ENCODE measurements around the gene ABITRAM. TPM values are rescaled to one million over a fixed set of nuclear protein-coding genes. Genes with fewer than 3 reads are reported as not detected.
"Not testable (repeated sequence)": the region's sequence is repeated elsewhere in the genome, so short reads cannot be mapped to it uniquely, and the experiment has no call there.

The ABITRAM gene
- total RNA-seq, 1 donor from 2014 or later = 18.4 TPM

DNA sequence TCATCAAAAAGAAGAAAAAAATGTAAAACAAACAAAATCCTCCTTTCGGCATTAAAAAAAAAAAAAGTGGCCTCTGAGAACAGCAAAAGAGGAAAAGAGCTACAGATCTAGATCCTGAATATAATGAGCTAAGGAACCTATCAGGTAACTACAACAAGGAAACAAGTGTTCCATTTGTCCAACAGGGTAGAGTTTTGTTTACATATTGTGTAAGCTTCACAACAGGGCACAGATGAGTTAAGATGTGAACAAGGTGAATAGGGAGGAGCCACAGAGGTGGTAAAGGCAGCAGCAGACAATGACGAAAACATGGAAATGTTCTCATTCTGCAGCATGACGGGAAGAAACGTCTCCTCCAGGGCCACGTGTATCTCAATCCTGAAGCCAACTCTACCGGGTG lies 14.7 kb upstream of the ABITRAM start:
- Histone ChIP-seq H3K4me3 (no peak overlapping the region), H3K27ac (replicated peaks) (no peak overlapping the region), H3K27me3 (ENCODE audit: low read depth) (no peaks in the 10 kb centered on the region), H3K9me3 (replicated peaks) (no peaks in the 10 kb centered on the region), H3K36me3 (peaks cover 90% of the 10 kb centered on the region), H3K4me1 (no peaks in the 10 kb centered on the region)
- no peak for DNase-seq
- TF ChIP-seq CTCF (IDR thresholded peaks at IDR 0.05; ENCODE audit: borderline replicate concordance) = no peak
- intact Hi-C loops (cut with micrococcal nuclease) = no loop called here

- DNase-seq; H3K27ac ChIP-seq (replicated peaks); H3K4me3 ChIP-seq; H3K27me3 ChIP-seq (ENCODE audit: low read depth); intact Hi-C loops (cut with micrococcal nuclease); H3K9me3 ChIP-seq (replicated peaks); H3K4me1 ChIP-seq: not testable (repeated sequence)
- peaks cover 90% of the 10 kb centered on the region for H3K36me3 ChIP-seq
These were observed 13.8 kb upstream of the ABITRAM start for GRCh38 chr9:108920401-108920800.

DNA sequence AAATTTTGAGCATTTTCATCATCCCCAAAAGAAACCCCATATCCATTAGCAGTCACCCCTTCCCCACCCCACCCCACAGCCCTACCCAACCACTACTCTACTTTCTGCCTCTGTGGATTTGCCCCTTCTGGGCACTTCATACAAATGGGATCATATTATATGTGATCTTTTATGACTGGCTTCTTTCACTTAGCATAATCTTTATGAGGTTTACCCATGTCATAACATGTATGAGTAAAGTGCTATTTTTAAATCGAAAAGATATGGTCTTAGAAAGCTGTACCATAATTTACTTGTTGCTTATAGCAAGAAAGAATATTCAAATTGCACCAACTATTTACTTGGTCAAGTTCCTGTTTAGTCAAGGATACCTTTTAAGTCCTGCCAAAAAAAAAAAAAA lies 13.0 kb upstream of the ABITRAM start:
- H3K27me3 ChIP-seq (ENCODE audit: low read depth) = no peaks in the 10 kb centered on the region
- no peak for TF ChIP-seq CTCF (IDR thresholded peaks at IDR 0.05; ENCODE audit: borderline replicate concordance)
- intact Hi-C loops (cut with micrococcal nuclease) = no loop called here

GRCh38 chr9:108924466-108924865 lies 9.7 kb upstream of the ABITRAM start:
- Histone ChIP-seq H3K9me3 (replicated peaks) (no peaks in the 10 kb centered on the region), H3K4me1 (no peaks in the 10 kb centered on the region), H3K36me3 (peaks cover 99% of the 10 kb centered on the region), H3K4me3 (no peak overlapping the region), H3K27me3 (ENCODE audit: low read depth) (no peaks in the 10 kb centered on the region), H3K27ac (replicated peaks) (no peak overlapping the region)
- intact Hi-C loops (cut with micrococcal nuclease) = no loop called here
- DNase-seq = no peak
- no peak for TF ChIP-seq CTCF (IDR thresholded peaks at IDR 0.05; ENCODE audit: borderline replicate concordance)

More for the DNA sequence above, 13.0 kb upstream of the ABITRAM start:
- H3K4me1 ChIP-seq = no peaks in the 10 kb centered on the region
- no peak overlapping the region for H3K27ac ChIP-seq (replicated peaks)
- H3K9me3 ChIP-seq (replicated peaks) = no peaks in the 10 kb centered on the region
- H3K36me3 ChIP-seq = peaks cover 90% of the 10 kb centered on the region
- no peak for DNase-seq
- H3K4me3 ChIP-seq = no peak overlapping the region

DNA sequence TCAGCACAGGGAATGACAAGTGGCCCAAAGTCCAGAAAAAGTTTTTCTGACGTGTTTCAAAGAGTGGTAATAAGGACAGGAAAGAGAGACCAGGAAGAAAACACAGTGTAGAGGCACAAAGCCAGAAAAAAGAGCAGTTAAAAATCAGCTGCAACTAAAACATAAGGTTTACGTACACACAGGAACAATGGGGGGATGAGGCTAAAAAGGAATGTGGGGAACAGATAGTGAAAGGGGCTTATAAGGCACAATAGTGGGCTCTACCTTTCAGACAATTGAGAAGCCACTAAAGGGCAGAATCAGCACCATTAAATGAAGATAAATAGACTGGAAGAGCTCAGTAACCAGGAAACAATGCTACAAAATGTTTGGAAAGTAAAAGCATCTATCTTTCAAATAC lies 5.8 kb upstream of the ABITRAM start:
- H3K27me3 ChIP-seq (ENCODE audit: low read depth) = no peaks in the 10 kb centered on the region
- peaks cover 74% of the 10 kb centered on the region for H3K36me3 ChIP-seq
- TF ChIP-seq CTCF (IDR thresholded peaks at IDR 0.05; ENCODE audit: borderline replicate concordance) = no peak
- H3K4me3 ChIP-seq = no peak overlapping the region
- no peak for DNase-seq
- no peak overlapping the region for H3K27ac ChIP-seq (replicated peaks)
- intact Hi-C loops (cut with micrococcal nuclease) = no loop called here
- H3K9me3 ChIP-seq (replicated peaks) = no peaks in the 10 kb centered on the region
- peaks cover 22% of the 10 kb centered on the region for H3K4me1 ChIP-seq

DNA sequence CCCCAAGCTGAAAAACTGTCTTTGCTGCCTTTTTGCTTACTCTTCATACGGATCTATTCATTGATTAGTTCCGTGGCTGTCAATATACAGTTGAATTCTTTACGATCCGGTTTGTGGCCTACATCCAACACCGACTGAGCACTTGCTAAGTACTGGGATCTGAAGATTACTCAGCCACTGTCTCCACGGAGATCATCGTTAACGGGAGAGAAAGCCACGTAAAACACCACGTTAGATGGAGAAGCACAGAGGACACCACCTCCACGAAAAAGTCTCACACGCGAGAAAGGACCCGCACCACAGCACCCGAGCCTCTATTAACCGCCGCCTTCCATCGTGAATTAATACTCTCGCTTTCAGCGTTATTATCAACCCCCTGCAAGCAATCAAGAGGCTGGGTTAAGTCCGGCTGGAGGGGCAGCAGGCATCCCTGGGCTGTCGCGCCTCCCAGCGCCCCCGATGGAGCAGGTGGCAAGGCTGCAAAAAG lies 926 bp upstream of the ABITRAM start:
- peak overlapping the region; percentile 98 for H3K4me3 ChIP-seq
- intact Hi-C loops (cut with micrococcal nuclease) = no loop called here
- TF ChIP-seq CTCF (IDR thresholded peaks at IDR 0.05; ENCODE audit: borderline replicate concordance) = no peak
- peaks cover 32% of the 10 kb centered on the region for H3K36me3 ChIP-seq
- peaks cover 47% of the 10 kb centered on the region for H3K4me1 ChIP-seq
- no peaks in the 10 kb centered on the region for H3K27me3 ChIP-seq (ENCODE audit: low read depth)
- H3K27ac ChIP-seq (replicated peaks) = peak overlapping the region; percentile 93
- no peaks in the 10 kb centered on the region for H3K9me3 ChIP-seq (replicated peaks)
- no peak for DNase-seq
